Hematopoietic multipotent progenitor cell treated with erythropoietin and hydrocortisone succinate and interleukin-3 and kit ligand, for 17 days (in vitro differentiated cells): ENCODE data around the gene PLPP3.

Experiments used
- DNase-seq: peaks from one replicate; pipeline ENCODE4 v3.0.0-alpha.2; 2015; ENCODE audit warnings: low spot score

The PLPP3 gene

GRCh38 chr1:56495538-56495937 lies 83.8 kb downstream of the PLPP3 start:
- no peak for DNase-seq

GRCh38 chr1:56494306-56494705 lies 85.1 kb downstream of the PLPP3 start:
- no peak for DNase-seq

- no peak for DNase-seq
Measured at GRCh38 chr1:56493826-56494225, 85.5 kb downstream of the PLPP3 start.

- no peak for DNase-seq
Measured at GRCh38 chr1:56491441-56491840, 87.9 kb downstream of the PLPP3 start.

- no peak for DNase-seq
Measured at GRCh38 chr1:56490619-56491018, 88.7 kb downstream of the PLPP3 start.

GRCh38 chr1:56489695-56490094 lies 89.7 kb downstream of the PLPP3 start:
- no peak for DNase-seq

- DNase-seq = no peak
Measured at GRCh38 chr1:56484695-56485094, 94.7 kb downstream of the PLPP3 start.

GRCh38 chr1:56483104-56483503 lies 96.3 kb downstream of the PLPP3 start:
- DNase-seq = no peak

- no peak for DNase-seq
Measured at GRCh38 chr1:56482486-56482885, 96.9 kb downstream of the PLPP3 start.

- no peak for DNase-seq
Measured at GRCh38 chr1:56481140-56481694, 98.1 kb downstream of the PLPP3 start.

- DNase-seq = no peak
Measured at GRCh38 chr1:56478734-56479133, 100.6 kb downstream of the PLPP3 start.

GRCh38 chr1:56477164-56478111 lies 101.9 kb downstream of the PLPP3 start:
- no peak for DNase-seq

- DNase-seq = no peak
Measured at GRCh38 chr1:56473582-56474270, 105.6 kb downstream of the PLPP3 start.

GRCh38 chr1:56472860-56473259 lies 106.5 kb downstream of the PLPP3 start:
- no peak for DNase-seq

GRCh38 chr1:56469640-56470371 lies 109.6 kb downstream of the PLPP3 start:
- no peak for DNase-seq

- DNase-seq = no peak
Measured at GRCh38 chr1:56468518-56468917, 110.8 kb downstream of the PLPP3 start.

GRCh38 chr1:56466538-56466937 lies 112.8 kb downstream of the PLPP3 start:
- no peak for DNase-seq

- DNase-seq = no peak
Measured at GRCh38 chr1:56464294-56464693, 115.1 kb downstream of the PLPP3 start.

- no peak for DNase-seq
Measured at GRCh38 chr1:56463376-56463775, 116.0 kb downstream of the PLPP3 start.

GRCh38 chr1:56462209-56462608 lies 117.2 kb downstream of the PLPP3 start:
- DNase-seq = no peak

- no peak for DNase-seq
Measured at GRCh38 chr1:56461158-56462127, 117.9 kb downstream of the PLPP3 start.
